Urothelium cell line (cell line): ENCODE results near the gene QARS1.

Experiments
- DNase-seq: peaks from one replicate; pipeline ENCODE4 v3.0.0; 2011; ENCODE audit warnings: low spot score, mixed read lengths
- FAIRE-seq: peaks from 2 replicates; lab custom pipeline; 2011; peaks lifted over from hg19 to GRCh38; lab: Jason Lieb, UNC

Gene QARS1

DNA sequence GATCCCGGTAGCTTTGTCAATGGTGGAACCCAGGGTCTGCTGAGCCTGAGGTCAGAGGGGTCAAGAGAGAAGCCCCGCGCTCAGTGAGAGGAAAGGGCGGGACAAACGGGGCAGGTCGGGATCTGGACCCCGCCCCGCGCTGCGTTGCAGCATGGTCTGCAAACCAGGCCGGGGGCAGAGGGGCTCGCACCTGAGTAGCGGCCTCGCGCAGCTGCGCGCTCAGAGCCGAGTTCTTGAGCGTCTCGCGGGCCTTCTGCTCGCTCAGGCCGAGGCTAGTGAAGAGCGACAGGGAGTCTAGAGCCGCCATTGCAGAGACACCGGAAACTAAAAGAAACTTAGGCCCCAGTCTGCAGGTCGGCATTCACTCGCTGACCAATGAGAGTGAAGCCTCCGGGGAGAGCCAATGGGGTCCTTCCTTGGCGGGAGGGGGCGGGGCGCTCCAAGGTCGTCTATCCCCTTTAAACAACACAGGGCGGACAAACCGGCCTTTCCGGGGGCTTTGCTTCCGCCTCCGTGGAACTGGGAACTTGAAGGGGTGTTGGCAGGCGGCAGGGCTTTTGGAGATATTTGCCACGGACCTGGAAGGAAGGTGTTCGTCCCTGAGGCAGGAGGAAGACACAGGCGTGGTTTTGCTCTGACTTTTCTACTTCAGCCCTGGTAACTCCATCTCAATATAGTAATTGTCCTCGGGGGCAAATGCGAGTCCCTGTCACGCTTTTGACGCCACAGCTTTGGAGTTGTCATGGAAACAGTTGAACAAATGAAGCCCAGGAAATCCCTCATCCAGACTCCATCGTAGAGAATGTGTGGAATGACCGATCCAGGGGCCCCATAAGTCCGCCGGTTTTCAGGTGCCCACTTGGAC is at the start of gene QARS1:
Gene QARS1 (minus strand): TSS at position 331 of the 865 bp plus-strand sequence. CDS start 24 bp downstream, at position 307.
- peak; percentile 96 for DNase-seq
- no peak for FAIRE-seq

DNA sequence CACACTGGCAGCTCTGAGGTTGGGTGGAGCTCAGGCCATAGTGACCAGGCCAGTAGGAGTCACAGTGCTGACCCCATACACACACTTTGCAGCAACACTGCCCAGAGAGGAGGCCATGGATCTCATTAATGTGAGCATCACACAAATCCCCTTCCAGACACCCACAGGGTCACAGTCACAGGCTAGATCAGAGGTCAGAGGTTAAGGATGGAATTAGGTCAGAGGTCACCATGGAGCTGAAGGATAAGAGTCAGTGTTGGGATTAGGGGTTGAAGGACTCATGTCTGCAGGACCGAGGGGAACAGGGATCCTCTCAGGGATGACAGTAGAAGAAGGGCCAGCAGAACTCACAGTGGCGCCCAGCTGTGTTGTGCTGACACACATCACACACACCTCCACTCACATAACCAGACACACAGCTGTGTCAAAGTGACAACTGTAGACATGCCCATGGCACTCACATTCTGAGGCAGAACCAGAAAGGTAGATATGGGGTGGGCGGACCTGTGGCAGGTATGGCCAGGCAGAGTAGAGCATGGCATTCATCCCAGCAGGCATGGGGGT is 48.9 kb upstream of the QARS1 start:
- DNase-seq: no peak
- FAIRE-seq: no peak

GRCh38 chr3:49151610-49152009 is 47.1 kb upstream of the QARS1 start:
- no peak for DNase-seq
- FAIRE-seq: no peak

- FAIRE-seq: no peak
- no peak for DNase-seq
Observed at GRCh38 chr3:49148159-49148558, 43.6 kb upstream of the QARS1 start.

GRCh38 chr3:49140080-49140479 is 35.5 kb upstream of the QARS1 start:
- FAIRE-seq: peak; percentile 44
- no peak for DNase-seq

DNA sequence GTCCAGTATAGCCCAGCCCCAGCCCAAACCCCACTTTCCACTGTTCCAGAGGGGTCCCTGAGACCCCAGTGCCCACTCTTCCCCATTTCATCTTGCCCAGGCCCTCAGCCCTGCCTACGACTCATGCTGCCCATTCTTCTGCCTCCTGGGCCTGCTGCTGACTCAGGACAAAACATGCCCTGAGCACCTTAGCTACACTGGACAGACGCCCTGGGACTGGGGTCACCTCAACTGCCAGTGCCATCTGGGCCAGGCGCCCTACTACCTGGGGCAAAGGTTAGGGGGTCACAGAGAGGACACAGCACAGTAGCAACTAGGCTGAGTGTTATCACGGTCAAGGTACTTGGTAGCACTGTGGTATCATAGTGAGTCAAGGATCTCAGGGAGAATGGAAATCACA is 30.9 kb upstream of the QARS1 start:
- DNase-seq (no peak), FAIRE-seq (no peak)

DNA sequence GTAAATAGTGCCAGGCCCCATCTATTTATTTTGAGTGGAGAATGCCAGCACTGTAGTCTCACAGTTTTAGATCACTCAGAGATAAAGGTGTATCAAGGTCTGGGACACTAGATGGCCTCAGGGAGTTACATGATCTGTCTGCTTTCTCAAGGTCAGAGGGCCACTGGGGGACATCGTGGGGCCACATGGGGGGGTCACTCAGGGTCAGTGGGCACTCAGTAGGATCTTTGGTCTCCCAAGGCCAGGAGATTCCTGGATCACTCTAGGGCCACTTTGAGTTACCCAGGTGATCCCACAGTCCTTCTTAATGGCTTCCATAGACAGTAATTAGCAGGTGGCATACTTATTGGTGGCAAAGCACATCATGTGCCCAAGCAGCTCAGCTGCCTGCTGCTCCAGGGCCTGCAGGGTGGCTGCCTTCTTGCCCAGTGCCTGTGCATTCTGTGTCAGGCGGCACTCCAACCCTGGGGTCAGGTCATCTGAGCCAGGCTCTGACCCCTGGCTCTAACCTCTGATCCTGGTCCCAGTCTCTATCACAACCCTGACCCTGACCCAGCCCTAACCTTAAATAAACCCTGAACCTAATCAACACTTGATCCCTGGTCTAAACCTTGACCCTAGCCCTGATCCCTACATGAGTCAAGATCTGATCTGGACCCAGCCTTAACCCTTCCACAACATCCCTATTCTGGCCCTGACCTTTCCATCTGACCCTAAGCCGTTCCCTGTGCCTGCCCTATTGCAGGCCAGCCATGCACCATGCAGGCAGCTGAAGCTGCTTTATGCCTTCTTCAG is 30.1 kb upstream of the QARS1 start:
- FAIRE-seq (no peak), DNase-seq (peak; percentile 44)

DNA sequence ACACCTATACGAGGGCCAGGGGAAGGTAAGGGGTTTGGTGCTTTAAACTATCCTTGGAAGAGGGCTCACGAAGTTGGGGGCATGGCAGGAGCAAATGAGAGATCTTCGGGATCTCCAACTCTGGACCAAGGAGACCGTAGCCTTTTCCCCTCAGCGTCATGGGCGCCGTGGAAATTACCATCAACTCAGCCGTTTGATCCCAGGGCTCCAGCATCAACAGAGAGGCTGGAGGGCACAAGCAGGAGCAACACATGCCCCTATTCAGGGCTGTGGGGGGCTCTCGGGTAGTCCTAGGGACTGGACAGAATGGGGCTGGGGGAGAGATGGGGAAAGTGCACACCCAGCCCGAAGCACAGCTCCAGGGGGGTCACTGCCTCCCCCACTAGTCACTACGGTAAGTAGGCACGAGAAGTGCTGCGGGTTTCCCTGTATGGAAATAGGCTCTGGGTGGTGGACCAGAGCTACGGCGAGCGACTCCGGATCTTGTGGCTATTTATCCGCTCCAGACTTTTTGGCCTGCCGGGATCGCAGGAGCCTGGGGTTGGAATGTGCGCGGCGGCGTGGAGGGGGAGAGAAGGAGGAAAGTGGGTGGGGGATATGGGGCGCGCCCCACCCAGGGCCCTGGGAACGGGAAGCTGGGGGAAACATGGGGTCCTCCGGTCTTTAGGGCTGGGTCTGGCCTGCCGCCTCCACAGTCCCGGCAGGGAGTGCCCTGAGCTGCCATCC is 28.8 kb upstream of the QARS1 start:
- DNase-seq (peak; percentile 92), FAIRE-seq (no peak)

DNA sequence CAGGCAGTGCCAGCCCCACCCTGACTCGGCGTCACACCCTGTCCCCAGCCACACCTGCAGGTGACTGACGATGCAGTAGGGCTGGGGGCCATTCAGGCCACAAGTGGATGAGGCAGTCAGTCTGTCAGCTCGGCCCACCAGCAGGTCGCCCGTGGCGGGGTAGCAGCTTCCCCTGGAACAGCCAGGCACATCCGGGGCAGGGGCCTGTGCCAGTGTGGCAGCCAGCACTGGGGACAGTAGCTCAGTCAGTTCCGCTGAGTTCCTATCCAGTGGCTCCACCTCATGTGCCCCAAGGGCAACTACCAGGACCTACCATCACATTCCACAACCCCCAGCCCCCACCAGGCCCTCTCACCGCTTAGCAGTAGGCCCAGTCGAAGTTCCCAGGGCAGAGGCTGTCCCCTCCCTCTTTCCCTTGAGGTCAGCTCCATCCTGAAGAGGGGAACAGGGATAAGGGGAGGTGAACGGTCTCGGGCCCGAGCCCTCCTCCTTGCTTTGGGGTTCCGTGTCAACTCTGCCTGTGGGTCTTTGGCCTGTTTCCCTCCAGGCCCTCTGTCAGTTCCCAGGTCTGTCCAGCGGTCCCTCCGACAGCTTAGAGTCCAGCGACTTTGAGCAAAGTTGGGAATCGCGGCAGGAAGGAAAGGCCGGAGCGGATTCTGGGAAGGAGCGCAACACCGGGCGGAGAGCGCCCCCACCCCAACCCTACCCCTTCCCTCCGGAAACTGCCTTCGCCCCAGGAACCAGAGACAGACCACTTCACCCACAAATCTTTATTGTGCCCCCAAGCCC is 28.1 kb upstream of the QARS1 start, which contains the start of gene LAMB2:
Gene LAMB2 (minus strand): TSS at position 614 of the 789 bp plus-strand sequence. CDS start 183 bp downstream, at position 431.
- DNase-seq (peak; percentile 87), FAIRE-seq (peak; percentile 82)

DNA sequence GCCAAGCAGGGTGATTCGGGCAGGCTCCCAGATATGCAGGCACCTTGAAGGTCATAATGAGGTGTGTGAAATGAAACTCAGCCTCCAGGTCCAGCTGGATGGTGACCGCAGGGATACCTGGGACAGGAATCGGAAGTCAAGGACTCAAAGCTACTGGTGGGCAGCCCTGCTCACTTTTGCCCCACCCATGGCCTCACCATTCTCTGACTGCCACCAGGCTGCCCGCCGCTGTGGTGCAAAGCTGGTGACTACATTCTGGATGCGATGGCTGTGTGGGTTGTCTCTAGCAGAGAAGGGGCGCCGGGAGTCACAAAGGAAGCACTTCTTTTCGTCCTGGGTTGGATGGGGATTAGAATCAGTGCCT is 27.5 kb upstream of the QARS1 start:
- FAIRE-seq (no peak), DNase-seq (no peak)

- FAIRE-seq (no peak), DNase-seq (no peak)
Observed at GRCh38 chr3:49131576-49131975, 27.0 kb upstream of the QARS1 start.

DNA sequence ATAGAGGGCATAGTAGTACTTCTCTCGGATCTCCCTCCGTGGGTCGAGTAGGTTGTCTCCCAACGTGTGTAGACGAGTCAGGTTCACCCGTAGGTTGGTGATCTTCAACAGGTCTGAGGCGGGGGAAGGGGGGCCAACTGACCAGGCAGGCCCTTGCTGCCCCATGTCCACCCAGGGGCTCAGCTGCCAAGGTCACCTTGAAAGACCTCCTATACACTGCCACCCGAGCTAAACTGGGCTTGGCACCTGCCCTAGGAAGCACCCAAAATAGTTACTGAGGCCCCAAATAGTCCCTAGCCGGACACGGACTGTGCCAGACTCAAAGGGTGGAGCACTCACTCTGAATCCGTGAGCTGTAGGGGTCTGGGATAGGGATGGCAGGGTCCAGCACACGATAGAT is 26.5 kb upstream of the QARS1 start:
- FAIRE-seq: no peak

DNA sequence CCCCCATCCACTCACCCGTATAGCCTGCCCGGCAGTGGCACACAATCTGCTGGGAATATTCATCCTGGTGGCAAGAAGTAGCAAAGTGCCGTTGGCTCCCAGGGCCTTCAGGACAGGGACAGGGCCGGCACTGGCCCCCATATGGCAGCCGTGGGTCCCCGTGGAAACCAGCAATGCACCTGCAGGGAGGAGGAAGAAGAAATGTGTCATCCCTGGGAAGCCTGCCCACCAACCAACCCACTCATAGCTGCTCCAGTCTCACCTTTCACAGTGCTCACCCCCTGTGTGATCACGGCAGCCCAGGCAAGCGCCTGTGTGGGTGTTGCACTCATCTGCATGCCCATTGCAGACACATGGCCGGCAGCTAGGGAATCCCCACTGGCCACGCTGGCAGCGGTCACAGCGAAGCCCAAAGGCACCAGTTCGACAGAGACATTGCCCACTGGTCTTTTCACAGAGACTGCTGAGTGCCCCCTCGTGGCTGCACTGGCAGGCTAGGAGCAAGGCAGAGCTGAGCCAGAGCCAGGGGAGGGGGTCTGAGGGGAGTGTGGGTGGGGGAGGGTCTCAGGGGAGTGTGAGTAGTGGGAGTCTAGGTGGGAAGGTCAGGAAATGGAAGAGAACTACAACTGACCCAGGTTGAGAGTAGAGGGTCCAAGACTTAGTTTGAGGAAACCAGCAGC is 20.6 kb upstream of the QARS1 start:
- FAIRE-seq (no peak), DNase-seq (no peak)

More for the DNA sequence above, 26.5 kb upstream of the QARS1 start:
- DNase-seq: no peak

DNA sequence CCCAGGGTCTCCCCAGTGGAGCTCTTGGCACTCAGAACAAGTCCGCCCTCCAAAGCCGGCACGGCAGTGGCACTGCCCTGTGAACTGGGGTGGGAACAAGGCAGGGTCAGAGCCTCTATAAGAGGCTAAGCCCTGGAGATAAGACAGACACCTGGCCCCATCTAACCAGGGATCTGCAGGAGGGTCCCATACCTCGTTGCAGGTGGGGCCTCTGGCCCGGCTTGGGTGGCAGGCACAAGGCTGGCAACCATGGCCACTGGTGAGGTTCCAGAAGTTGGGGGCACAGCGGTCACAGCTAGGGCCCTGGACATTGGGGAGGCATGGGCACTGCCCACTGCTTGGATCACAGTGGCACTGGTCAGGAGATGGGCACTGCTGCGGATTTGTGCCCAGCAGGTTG is 19.6 kb upstream of the QARS1 start:
- FAIRE-seq (no peak), DNase-seq (no peak)

DNA sequence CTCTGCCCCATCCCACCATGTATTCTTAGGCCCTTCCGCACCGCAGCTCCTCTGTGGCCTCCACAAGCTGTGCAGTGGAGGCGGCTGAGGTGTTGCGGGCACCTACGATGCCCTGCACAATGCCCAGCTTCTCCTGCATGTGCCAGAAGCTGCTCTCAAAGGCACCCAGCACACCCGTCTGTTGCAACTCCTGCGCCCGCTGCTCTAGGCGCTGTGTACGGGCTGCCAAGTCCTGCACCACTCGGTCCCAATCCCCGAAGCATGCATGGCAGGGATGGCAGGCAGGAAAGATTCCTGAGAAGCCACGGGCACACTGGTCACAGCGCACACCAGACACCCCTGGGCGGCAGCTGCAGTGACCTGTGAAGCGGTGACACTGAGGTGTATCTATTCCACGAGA is 19.1 kb upstream of the QARS1 start:
- FAIRE-seq (no peak), DNase-seq (no peak)

GRCh38 chr3:49122886-49123545 is 18.5 kb upstream of the QARS1 start:
- DNase-seq: no peak

DNA sequence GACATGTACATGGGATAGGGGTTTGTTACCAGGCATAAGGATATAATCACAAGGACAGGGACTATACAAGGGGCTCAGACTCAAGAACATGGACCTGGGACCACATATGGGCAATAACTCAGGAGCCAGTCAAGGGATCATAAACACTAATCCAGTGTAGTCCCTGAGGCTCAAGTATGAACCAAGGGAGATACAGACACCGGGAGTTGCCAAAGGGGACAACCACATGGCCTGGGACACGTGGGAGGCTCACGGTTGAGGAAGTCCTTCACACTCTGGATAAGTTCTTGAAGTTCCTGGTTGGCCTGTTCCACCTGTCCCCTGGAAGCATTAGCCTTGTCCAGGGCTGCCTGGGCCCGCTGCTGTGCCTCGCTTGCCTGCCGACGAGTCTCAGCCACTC is 17.9 kb upstream of the QARS1 start:
- FAIRE-seq (no peak), DNase-seq (no peak)

More at GRCh38 chr3:49122886-49123545, 18.5 kb upstream of the QARS1 start:
- FAIRE-seq: no peak

- no peak for FAIRE-seq
Observed at GRCh38 chr3:49122022-49122421, 17.5 kb upstream of the QARS1 start.

More at GRCh38 chr3:49122022-49122421, 17.5 kb upstream of the QARS1 start:
- DNase-seq: no peak
